ENCODE data around the gene KAZN.
"Not testable (repeated sequence)": the region's sequence is repeated elsewhere in the genome, so short reads cannot be mapped to it uniquely, and the experiment has no call there.

KAZN gene

DNA sequence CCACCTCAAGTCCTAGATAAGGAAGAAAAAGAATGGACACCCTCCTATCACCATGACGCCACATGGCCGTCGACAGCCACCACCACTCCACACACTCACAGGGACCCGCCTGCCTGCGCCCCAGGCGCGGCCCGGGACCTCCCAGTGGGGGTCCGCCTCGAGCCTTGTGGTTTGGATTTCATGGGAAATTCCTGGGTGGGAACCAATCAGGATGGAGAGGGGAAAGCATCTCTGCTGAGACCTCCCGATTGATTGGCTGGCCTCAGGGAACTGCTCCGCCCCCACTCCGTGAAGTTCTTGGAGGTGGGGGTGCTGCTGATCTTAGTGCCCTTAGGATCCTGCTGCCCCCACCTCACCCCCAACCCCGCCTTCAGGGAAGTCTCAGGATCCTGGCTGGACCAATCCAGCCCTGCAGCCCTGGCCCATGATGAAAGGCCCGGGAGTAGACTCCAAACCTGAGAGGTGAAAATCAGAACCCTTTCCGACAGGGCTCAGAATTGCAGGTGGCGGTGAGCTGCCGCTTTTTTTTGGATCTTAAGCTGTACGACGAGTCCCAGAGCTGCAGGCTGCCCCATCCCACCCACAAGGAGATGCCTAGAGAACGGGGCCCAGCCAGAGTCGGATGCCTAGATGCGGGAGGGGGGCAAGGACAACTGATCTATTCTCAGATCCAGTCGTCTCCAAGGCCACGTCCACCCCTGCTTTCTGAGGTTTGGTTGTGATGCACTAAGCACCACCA, 526.0 kb downstream of the KAZN start:
- no peak for DNase-seq

DNA sequence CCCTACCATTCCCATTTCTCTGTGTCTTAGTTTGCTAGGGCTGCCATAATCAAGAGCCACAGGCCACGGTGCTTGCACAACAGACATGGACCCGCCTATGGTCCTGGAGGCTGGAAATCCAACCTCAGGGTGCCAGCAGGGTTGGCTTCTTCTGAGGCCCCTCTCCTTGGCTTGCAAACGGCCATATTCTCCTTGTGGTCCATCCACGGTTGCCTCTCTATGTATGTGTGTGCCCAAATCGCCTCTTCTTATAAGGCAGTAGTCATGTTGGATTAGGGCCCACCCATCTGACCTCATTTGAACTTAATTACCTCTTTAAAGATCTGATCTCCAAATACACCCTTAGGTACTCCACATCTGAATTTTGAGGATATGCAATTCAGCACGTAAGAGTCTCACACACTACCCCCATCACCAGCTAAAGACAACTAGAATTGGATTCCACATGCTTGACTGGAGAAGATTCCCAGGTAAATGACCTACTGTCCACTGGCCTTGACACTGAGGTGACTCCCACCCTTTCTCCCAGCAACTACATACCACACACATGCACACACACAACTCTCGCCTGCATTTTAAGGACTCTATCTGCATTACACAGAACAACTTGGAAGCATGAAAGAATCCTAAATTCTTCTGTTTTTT, 526.7 kb downstream of the KAZN start:
- DNase-seq = no peak

DNA sequence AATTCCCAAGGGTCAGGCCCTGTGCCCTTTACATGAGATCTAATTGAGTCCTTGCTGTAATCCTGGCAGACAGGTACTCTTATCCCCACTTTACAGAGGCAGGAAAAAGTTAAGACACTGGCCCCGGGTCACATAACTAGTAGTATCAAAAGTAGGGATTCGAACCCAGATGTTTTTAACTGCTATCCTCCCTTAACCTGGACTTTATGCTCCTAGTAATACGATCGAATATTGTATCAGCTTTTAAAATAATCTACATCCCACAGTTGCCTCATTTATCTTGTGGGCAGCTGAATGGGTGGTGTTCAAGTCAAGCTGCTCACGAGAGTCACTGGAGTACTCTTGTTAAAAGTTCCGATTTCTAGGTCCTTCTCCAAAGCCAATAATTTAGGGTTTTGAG, 529.6 kb downstream of the KAZN start:
- DNase-seq = no peak

DNA sequence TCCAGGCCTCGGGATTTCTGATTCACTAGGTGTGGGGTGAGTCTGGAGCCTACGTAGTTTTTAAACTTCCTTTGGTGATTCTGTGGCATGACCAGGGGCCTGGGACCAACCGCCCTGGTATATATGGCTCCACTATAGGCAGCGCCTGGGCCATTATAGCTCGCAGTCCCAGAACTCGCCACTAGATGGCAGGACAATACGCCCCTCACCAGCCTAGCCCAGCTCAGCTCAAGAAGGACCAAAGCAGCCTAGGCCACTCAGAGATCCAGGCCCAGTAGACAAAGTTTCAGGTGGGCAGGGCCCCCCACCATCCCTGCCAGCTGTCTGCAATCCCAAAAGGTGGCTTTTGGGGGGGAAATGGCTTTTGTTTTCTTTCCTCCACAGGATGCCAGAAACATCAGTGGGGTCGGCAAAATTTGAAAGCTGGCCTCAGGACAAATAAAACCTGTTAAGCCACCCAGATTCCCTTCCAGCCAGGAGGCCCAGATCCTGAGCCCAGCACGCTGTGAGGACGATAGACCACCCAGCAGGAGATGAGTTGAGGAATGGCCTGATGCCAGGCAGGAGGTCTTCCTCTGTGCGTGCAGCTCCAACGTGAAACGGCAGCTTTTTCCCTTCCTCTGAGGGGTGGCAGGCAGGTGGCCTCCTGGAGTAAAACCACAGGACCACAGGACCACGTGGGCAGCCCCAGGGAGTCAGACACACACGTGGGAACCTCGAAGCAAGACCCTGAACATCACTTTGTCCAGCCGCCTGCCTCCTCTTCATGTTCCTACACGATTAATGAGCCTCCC, 530.2 kb downstream of the KAZN start:
- DNase-seq = peak; percentile 70

DNA sequence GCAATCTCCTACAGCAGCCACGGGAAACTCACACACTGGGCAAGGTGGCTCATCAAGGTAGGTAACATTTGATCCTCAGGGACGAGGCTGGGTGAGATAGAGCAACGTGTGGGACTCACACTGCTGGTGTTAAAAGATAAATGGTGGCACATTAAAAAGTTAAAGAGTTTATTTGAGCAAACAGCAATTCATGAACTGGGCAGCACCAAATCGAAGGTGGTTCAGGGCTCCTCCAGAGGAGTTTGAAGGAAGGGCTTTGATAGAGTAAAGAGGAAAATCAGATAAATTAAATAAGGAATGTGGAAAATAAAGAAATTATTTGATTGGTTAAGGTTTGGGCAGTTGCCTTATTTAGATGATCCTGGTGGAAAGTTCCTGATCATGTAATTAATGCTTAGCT, 531.5 kb downstream of the KAZN start:
- DNase-seq = no peak

DNA sequence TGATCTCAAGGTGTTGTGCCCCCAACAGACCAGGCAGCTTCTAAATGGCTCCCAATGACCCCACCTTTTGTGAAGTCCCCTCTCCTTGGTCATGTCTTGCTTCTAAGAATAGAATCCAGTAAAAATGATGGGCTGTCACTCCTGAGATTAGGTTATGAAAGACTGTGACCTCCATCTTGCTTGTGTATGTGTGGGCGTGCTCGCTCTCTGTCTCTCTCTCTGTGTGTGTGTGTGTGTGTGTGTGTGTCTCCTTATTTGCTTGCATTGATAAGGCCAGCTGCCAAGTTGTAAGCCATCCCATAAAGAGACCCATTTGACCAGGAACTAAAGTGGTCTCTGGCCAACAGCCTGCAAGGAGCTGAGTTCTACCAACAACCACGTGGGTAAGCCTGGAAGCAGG, 532.1 kb downstream of the KAZN start:
- no peak for DNase-seq

DNA sequence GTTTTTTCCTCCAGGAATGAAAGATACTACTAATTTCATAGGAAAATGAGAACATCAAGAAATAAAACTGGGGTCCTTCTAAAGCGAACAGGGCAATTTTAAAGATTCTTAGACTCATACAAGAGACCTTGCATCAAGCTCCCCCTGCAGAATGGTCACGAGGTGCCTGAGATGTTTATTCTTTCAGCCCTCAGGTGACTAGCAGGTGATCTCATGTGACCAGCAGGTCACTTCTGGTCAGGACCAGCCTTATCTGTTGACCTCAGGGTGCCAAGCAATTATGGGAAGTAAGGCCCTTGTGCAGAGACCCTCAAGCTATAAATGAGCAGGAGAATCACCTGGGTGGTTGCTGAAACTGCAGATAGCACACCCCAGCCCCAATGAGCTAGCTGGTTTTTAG, 534.5 kb downstream of the KAZN start:
- no peak for DNase-seq

DNA sequence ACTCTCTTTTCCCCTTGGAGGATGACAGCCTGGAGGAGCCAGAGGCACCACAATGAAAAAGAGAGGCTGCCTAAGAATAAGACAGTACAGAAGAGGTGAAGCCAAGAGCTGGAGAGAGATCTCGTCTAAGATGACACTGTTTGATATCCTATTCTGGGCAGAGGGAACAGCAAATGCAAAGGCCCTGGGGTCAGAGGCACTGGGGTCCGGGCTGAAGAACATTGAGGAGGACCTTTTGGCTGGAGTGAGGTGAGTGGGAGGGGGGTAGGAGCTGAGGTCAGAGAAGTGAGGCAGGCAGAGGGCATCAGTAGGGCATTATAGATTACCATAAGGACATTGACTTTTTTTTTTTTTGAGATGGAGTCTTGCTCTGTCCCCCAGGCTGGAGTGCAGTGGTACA, 535.8 kb downstream of the KAZN start:
- DNase-seq = no peak

DNA sequence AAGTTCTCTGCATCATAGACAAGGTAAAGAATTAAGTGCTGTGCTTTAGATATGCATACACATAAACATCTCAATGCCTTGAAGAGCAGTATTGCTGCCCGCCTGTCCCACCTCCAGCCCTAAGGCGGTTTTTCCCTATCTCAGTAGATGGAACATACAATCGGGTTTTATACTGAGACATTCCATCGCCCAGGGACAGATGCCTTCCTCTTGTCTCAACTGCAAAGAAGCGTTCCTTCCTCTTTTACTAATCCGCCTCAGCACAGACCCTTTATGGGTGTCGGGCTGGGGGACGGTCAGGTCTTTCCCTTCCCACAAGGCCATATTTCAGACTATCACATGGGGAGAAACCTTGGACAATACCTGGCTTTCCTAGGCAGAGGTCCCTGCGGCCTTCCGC, 537.1 kb downstream of the KAZN start:
- DNase-seq = not testable (repeated sequence)

DNA sequence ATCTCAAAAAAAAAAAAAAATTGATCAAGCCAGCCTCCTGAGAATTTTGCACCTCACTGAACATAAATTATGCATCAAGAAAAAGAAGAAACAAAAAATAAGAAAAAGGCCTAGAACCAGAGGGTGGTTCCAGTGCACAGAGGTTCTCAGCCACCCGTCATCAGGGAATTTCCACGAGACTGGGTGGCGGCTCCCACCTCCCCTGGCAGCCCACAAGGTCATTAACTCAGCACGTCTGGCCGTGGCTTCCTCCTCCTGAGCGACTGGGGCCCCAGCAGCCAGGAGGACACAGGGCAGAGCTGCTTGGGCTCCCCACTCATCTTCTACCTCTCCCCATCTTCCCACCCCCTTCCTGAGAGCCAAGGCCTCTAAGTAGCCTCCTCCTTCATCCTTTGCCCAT, 539.3 kb downstream of the KAZN start:
- DNase-seq = no peak

DNA sequence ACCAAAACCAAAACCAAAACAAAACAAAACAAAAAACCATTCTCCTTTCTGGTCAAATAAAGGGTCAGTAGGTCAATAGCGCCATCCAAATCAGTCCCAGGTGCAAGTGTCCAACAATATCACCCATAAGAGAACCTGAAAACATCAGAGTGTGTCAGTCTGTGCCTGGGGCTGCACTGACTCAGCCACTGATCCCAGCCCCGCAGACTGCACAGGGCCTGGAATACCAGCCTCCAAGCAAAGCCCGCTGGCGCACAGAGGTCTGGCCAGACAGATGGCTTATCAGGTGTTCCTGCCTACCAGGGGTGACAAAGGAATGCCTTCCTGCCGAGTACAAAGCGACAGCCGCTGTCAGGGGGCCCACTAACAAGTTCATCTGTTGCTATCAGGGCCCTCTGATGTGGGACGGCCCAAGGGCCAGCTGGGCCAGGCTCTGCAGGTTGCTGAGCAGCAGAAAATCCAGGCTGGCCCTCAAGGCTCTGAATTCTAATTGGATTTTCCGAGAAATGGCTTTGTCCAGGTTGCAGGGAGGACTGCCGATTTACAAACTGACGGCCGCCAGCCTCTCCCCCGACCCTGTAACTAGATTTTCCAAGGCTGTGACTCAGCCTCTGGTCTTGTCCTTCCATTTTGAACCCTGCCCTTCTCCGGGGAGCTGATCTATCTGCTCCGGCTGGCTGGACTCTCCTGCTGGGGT, 541.3 kb downstream of the KAZN start:
- DNase-seq = no peak

DNA sequence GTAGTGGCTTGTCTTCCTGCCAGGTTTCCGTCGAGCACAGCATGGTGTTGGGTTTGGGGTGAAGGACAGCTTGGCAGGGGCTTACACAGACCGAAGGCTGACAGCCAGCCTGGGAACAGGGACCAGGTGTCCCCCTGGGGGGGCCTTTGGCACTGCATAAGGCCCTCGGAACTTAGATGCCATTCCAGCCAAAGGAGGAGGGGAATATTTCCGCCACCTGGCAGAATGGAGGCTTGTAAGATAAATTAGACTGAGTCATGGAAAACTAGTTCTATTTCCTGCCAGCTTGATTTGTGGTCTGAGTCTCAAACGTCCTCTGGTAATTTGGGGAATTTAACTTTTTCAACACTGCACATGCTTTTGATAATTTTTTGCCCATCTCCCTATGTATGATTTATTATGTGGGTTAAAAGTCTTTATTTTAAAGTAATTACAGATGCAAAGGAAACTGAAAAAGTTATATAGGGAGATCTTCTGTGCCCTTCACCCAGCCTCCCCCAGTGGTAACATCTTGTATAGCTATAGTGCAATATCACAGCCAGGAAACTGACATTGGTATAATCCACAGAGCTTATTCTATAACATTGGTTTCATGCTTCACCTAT, 543.6 kb downstream of the KAZN start:
- peak; percentile 46 for DNase-seq

DNA sequence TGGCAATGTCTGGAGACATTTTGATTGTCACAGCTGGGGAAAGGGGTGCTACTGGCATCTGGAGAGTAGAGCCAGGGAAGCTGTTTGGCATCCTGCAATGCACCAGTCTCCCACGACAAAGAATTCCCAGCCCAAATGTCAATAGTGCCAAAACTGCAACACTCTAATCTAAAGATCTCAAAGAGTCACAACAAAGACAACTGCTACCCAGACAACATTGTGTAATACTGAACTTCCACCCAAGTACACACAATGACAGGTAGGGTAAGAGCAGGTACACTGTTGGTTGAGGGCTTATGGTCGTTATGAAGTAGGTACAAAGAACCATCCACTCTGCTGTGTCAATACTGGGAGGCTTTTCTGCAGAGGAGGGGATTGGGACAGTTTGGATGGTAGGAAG, 546.8 kb downstream of the KAZN start:
- no peak for DNase-seq

DNA sequence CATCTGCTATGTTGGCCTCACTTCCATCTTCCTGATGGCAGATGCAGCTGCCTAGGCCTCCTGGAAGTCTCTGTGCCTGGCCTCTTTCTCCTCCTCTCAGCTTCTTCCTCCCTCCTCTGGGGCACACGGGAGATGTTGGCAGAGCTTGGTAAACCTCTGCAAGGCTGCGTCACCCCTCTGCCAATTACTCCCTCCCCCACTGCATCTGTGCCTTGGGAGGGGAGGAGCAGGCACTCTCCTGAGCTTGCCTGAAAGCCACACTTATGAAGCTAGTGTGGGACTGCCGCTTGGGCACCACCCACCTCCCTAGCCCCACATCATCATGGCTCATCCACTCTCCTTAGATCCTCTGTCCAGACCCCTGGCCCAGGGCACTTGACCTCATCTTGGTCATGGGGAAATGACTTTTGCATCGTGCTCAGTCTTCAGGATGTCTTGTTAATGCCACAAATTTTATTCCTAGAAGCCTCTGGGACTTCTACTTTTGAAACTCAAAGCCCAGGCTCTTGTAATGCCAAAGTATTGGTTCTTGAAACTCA, 547.7 kb downstream of the KAZN start:
- DNase-seq = no peak

DNA sequence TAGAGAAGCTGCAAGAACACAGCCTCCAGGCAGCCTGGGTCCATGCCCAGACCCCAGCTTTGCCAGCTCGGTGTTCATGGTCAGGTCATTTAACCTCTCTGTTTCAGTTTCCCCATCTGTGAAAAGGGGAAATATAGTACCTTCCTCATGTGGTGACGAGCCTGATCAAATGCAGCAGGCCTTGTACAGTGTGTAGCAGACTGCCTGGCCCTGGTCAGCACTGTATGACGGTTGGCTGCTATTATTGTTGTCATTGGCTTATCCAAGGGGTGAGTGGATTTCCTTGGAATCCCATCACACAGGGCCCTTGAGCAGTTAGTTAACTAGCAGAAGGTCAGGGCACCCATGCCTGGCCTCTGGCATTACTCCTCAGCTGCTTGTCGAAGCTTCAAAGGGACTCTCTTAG, 548.5 kb downstream of the KAZN start:
- DNase-seq = no peak

DNA sequence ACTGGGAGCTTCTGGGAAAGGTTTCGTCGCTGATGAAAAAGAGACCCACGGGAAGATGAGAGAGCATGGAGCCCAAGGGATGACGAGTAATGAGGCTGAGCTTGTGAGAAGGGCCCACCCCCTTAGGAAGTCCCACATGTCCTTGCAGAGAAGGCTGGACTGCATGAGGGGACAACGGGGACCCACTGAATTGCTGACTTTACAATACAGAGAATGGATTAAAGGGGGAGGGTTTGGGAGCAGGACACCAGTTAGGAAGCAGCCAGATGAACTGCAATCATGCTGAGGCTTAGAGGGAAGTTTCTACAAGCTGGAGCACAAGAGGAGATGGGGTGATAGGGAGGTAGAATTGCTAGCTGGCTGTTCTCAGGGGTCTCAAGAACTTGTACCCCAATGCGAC, 549.5 kb downstream of the KAZN start:
- no peak for DNase-seq

DNA sequence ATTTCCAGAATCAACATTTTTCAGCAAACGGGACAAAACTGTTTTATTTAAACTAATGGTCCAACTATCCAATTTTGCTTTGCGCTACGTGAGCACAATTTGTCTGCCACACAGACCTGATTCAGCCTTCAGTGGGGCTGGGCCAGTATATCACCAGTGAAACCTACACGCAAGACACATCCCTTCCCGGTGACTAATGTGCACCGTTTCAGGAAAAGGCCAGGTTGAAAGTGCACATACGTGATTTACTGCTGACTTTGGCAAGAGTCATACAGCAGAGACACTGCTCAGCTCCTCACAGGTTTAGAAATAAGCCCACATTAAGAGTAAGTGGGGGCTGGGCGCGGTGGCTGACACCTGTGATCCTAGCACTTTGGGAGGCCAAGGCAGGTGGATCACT, 550.0 kb downstream of the KAZN start:
- DNase-seq = no peak

DNA sequence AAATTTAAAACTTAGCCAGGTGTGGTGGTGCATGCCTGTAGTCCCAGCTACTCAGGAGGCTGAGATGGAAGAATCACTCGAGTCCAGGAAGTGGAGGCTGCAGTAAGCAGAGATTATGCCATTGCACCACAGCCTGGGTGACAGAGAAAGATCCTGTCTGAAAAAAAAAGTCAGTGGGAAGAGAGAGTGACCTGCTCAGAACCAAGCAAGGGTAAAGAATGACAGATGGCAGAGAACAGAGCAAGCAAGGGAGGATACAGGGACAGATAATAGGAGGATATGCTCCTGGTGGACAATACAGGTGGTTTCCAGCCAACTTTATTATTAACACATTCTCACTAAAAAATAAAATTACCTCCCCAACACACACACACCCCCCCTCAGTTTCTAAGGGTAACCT, 550.5 kb downstream of the KAZN start:
- no peak for DNase-seq

DNA sequence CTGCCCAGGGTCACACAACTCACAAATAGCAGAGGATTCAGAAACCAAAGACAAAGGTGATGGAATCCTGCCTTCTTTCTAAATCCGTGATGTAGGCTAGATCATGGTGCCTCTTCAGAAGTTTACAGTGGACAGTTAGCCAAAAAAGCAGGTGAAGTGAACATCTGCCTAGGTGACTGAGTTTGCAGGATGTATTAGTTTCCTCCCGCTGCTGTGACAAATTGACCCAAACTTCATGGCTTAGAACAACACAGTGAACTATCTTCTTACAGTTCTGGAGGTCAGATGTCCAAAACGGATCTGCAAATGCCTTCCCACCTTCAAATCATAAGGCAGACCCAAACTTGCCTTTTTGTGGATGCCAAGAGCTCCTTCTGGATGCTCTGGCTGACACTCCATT, 551.9 kb downstream of the KAZN start:
- no peak for DNase-seq

DNA sequence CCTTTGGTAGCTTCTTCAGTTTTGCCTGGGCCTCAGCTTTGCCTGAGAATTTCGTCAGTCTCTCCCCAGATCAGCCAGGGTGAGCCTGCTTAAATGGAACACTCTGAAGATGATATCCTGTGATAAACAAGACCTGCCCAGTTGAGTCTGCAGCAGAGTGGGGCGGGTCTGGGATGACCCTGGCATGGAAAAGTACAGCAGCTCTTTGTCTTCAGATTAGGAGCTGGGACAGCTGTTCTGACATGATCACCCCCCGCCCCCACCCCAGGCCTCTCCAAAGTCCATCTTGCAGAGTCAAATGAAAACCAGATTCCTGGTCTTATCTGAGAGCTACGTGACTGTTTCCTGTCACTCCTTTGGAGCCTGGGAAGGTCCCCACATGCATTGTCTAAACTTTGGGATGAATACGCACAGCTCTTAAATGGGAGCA, 552.9 kb downstream of the KAZN start:
- no peak for DNase-seq

DNA sequence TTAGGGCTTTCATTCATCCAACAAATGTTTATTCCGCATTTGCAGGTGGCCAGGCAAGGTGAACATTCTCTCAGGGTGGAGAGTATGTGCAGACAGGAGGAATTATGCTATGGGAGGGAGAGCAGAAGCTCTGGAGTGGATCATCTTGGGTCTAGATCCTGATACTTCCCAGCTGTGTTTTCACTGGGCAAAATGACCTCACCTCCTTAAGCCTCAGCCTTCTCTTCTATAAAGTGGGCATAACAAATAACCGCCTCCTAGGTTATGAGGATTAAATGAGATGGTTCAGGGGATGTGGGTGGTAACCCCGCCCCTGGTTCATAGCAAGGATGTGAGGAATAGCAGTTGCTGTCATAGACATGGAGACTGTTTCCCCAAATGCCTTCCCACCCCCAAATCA, 553.4 kb downstream of the KAZN start:
- no peak for DNase-seq
